Measurements from ENCODE around the gene TXNRD1.
"Not testable (repeated sequence)": the region's sequence is repeated elsewhere in the genome, so short reads cannot be mapped to it uniquely, and the experiment has no call there.

The TXNRD1 gene

DNA sequence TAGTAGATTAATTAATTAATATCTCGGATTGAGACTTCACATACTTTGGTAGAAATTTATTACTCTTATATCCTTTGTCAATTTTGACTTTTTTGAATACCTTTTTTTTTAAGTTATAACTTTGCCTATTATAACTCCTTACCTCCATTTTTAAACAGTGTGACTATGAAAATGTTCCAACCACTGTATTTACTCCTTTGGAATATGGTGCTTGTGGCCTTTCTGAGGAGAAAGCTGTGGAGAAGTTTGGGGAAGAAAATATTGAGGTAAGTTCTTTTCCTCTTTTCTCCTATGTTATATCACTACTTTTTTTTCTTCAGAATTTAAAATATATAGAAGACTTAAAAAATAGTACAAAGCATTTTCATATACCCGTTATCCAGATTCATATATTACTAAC, 115.8 kb downstream of the TXNRD1 start:
- no peak for DNase-seq

GRCh38 chr12:104332273-104332672, 116.7 kb downstream of the TXNRD1 start:
- not testable (repeated sequence) for DNase-seq

- DNase-seq: no peak
Measured at GRCh38 chr12:104333692-104334255, 118.2 kb downstream of the TXNRD1 start.

DNA sequence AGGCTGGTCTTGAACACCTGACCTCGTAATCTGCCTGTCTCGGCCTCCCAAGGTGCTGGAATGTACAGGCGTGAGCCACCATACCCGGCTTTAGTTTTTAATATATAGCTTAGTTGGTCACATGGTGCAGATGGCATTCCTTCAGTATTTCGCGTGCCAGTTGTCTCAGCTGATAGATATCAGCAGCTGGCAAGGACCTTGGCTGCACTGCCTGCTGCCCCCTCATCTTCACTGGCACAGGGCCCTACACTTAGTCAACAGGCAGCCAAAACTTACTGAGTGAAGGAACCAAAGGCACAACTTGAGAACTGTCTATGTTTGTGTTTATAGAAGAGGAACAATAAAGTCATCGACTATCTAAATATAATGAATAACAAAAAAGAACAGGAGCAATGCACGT, 119.0 kb downstream of the TXNRD1 start:
- no peak for DNase-seq

- no peak for DNase-seq
Measured at GRCh38 chr12:104336115-104336514, 120.5 kb downstream of the TXNRD1 start.

- DNase-seq: no peak
Measured at GRCh38 chr12:104337030-104337558, 121.5 kb downstream of the TXNRD1 start.

- no peak for DNase-seq
Measured at GRCh38 chr12:104339663-104340062, 124.1 kb downstream of the TXNRD1 start.

- DNase-seq: no peak
Measured at GRCh38 chr12:104340177-104340576, 124.6 kb downstream of the TXNRD1 start.

- no peak for DNase-seq
Measured at GRCh38 chr12:104340925-104341611, 125.5 kb downstream of the TXNRD1 start.

DNA sequence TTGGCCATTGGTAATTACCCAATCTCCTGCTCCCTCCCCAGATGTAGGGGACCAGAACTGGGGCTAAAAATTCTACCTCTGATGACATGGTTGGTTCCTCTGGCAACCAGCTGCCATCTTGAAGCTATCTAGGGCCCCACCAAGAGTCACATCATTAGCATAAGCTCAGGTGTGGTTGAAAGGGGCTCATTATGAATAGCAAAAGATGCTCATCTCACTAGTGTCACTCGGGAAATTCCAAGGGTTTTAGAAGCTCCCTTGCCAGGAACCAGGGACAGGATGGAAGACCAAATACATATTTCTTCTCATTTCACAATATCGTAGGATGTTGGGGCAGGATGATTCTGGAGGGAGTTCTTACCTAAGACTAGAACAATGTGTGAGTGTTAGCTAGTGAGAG, 126.6 kb downstream of the TXNRD1 start:
- no peak for DNase-seq

DNA sequence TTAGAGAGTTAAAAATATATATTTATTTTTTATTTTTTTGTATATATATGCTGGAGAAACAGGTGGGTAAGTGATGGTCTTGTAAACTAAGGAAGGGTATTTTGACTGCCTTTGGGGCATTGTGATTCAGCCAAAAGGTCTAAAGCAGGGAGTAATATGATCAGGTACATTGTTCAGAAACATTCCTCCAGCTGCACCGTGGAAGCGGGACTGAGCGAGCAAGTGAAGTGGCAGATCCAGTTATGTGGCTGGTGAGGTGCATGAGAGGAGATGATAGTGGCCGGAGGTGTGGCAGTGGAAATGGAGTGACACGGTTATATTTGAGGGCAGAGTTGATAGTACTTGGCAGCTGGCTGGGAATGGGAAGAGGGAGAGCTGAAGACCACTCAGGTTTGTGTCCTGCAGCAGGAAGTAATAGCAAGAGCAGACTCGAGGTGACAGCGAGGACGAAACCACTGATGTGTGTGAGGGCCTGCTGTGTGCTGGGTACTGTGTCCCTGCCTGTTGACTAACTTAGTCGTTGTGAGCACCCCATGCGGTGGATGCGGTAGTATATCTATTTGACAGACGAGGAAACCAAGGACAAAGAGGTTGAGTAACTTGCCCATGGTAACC, 127.2 kb downstream of the TXNRD1 start:
- DNase-seq: no peak

DNA sequence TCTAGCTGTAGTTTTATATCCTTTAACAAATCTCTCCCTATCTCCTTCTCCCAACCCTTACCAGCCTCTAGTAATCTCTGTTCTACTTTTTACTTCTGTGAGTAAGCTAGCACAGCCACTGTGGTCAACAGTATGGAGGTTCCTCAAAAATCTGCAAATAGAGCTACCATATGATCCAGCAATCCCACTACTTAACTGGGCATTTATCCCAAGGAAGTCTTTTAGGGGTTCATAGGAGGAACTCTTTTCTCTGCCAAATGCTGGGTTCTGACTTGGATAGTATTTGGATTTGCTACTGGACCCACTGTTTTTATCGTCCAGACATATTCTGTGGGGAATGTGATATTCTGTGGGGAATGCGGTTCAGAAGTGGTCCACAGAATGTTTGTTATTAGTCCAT, 129.1 kb downstream of the TXNRD1 start:
- DNase-seq: no peak

- DNase-seq: no peak
Measured at GRCh38 chr12:104345234-104346066, 129.9 kb downstream of the TXNRD1 start.

- no peak for DNase-seq
Measured at GRCh38 chr12:104347374-104348075, 131.9 kb downstream of the TXNRD1 start.

GRCh38 chr12:104348283-104348993, 132.9 kb downstream of the TXNRD1 start:
- no peak for DNase-seq

DNA sequence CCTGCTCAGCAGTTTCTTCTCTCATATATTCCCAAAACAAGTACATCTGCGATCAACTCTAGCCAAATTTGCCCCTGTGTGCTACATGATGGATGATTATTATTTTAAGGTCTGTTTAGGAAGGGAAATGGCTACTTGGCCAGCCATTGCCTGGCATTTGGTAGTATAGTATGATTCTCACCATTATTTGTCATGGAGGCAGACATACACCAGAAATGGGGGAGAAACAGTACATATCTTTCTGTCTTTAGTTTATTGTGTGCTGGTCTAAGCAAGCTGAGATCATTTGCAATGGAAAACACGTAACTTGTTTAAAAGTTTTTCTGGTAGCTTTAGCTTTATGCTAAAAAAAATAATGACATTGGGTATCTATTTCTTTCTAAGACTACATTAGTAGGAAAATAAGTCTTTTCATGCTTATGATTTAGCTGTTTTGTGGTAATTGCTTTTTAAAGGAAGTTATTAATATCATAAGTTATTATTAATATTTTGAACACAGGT, 133.5 kb downstream of the TXNRD1 start:
- no peak for DNase-seq

- DNase-seq: no peak
Measured at GRCh38 chr12:104350211-104351056, 134.9 kb downstream of the TXNRD1 start.

- DNase-seq: no peak
Measured at GRCh38 chr12:104351057-104351983, 135.7 kb downstream of the TXNRD1 start.

GRCh38 chr12:104352106-104352713, 136.6 kb downstream of the TXNRD1 start:
- DNase-seq: no peak

Data from CD4-positive, alpha-beta T cell treated with Interleukin-12 subunit alpha and Interleukin-12 subunit beta, for 1 hour (primary cell).